ENCODE data around the gene FAH. TPM values are rescaled to one million over a fixed set of nuclear protein-coding genes. Genes with fewer than 3 reads are reported as not detected.

FAH gene
- total and polyA plus RNA-seq, 8 donors, result 7.6 to 40.6 (median 18.9) TPM

GRCh38 chr15:80177156-80177555, 24.4 kb downstream of the FAH start:
- no peaks in the 10 kb centered on the region for H3K27me3 ChIP-seq
- H3K4me3 ChIP-seq, result no peak overlapping the region
- peaks cover 2 to 81% (median 44%) of the 10 kb centered on the region in 4 donors for H3K36me3 ChIP-seq
- no peak overlapping the region for H3K27ac ChIP-seq
- no peak for DNase-seq
- no peaks in the 10 kb centered on the region for H3K9me3 ChIP-seq
- TF ChIP-seq CTCF (IDR thresholded peaks at IDR 0.05) (no peak), POLR2A (IDR thresholded peaks at IDR 0.05) (no peak), EP300 (IDR thresholded peaks at IDR 0.05) (no peak), POLR2AphosphoS5 (IDR thresholded peaks at IDR 0.05) (no peak)
- peaks cover 4 to 31% (median 13%) of the 10 kb centered on the region in 4 donors for H3K4me1 ChIP-seq
- WGBS, 5 donors, result 81 to 93% (median 90%) methylated on average over 2 of the region's 2 CpGs
- intact Hi-C loops (cut with DNase I; ENCODE audit: low total_unique reads), result no loop called here

DNA sequence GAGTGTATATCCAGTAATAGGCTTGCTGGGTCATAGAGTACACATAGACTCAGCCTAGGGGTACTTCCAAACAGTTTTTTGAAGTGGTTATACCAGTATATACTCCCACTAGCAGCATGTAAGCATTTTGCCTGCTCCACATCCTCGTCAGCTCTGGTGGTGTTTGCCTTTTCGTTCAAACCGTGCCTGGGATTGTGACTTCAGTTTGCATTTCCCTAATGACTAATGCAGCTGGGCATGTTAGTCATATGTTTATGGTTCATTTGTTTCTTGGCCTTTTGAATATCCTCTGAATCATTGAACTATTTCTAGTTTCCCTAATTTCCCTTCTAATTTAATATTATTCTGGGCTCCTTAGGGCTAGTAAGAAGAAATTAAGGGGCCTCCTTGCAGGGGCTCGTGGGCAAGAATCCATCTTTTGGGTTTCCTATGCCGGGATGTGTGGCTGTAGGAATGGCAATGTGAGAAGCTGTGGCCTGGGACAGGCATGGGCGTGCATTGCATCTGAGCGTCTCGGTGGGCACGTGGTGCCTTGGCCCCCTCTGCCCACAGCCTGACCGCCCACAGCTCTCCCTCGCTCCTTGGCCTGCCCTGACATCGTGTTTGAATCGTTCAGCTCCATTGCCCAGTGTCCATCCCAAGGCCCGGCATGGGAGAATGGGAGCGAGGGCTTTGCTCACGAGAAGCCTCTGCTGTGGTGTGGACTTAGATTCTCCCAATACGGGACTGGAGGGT, 26.4 kb downstream of the FAH start:
- Histone ChIP-seq H3K27me3 (no peaks in the 10 kb centered on the region), H3K4me1 (peaks cover 4 to 19% (median 12%) of the 10 kb centered on the region in 4 donors), H3K4me3 (no peak overlapping the region), H3K27ac (peak overlapping the region in 4 of 5 donors; percentile 30 to 60 (median 49)), H3K36me3 (peaks cover 4 to 95% (median 55%) of the 10 kb centered on the region in 4 donors), H3K9me3 (no peaks in the 10 kb centered on the region)
- peak in 1 of 2 donors; percentile 34 for DNase-seq
- 82 to 86% (median 83%) methylated on average over 15 to 17 of the region's 17 CpGs for WGBS, 5 donors
- TF ChIP-seq POLR2AphosphoS5 (IDR thresholded peaks at IDR 0.05), result peak in 2 of 3 donors; percentile 53 to 61
- no peak for TF ChIP-seq POLR2A (IDR thresholded peaks at IDR 0.05)
- intact Hi-C loops (cut with DNase I; ENCODE audit: low total_unique reads), result no loop called here

GRCh38 chr15:80179935-80180334, 27.1 kb downstream of the FAH start:
- Histone ChIP-seq H3K4me3 (no peak overlapping the region), H3K27me3 (no peaks in the 10 kb centered on the region), H3K27ac (peak overlapping the region in 2 of 5 donors; percentile 60), H3K4me1 (peaks cover 4 to 16% (median 10%) of the 10 kb centered on the region in 4 donors), H3K36me3 (peaks cover 4 to 95% (median 55%) of the 10 kb centered on the region in 4 donors), H3K9me3 (no peaks in the 10 kb centered on the region)
- intact Hi-C loops (cut with DNase I; ENCODE audit: low total_unique reads), result no loop called here
- TF ChIP-seq POLR2AphosphoS5 (IDR thresholded peaks at IDR 0.05), result no peak
- no peak for TF ChIP-seq CTCF (IDR thresholded peaks at IDR 0.05)
- no peak for TF ChIP-seq EP300 (IDR thresholded peaks at IDR 0.05)
- TF ChIP-seq POLR2A (IDR thresholded peaks at IDR 0.05), result no peak
- no peak for DNase-seq
- 86 to 92% (median 91%) methylated on average over 15 to 16 of the region's 16 CpGs for WGBS, 5 donors

GRCh38 chr15:80180468-80180867, 27.7 kb downstream of the FAH start:
- no peak for TF ChIP-seq POLR2AphosphoS5 (IDR thresholded peaks at IDR 0.05)
- TF ChIP-seq POLR2A (IDR thresholded peaks at IDR 0.05), result no peak
- TF ChIP-seq CTCF (IDR thresholded peaks at IDR 0.05), result no peak
- TF ChIP-seq EP300 (IDR thresholded peaks at IDR 0.05), result no peak
- Histone ChIP-seq H3K4me1 (peaks cover 4 to 16% (median 10%) of the 10 kb centered on the region in 4 donors), H3K4me3 (no peak overlapping the region), H3K36me3 (peaks cover 4 to 95% (median 58%) of the 10 kb centered on the region in 4 donors), H3K27me3 (no peaks in the 10 kb centered on the region), H3K27ac (no peak overlapping the region), H3K9me3 (no peaks in the 10 kb centered on the region)
- intact Hi-C loops (cut with DNase I; ENCODE audit: low total_unique reads), result no loop called here
- DNase-seq, result no peak
- 84 to 89% (median 86%) methylated on average over 7 of the region's 7 CpGs for WGBS, 5 donors

GRCh38 chr15:80180986-80181385, 28.2 kb downstream of the FAH start:
- Histone ChIP-seq H3K4me1 (peaks cover 4 to 16% (median 10%) of the 10 kb centered on the region in 4 donors), H3K4me3 (no peak overlapping the region), H3K36me3 (peaks cover 7 to 96% (median 62%) of the 10 kb centered on the region in 4 donors), H3K27ac (no peak overlapping the region), H3K27me3 (no peaks in the 10 kb centered on the region), H3K9me3 (no peaks in the 10 kb centered on the region)
- no peak for TF ChIP-seq CTCF (IDR thresholded peaks at IDR 0.05)
- TF ChIP-seq POLR2A (IDR thresholded peaks at IDR 0.05), result no peak
- TF ChIP-seq EP300 (IDR thresholded peaks at IDR 0.05), result no peak
- TF ChIP-seq POLR2AphosphoS5 (IDR thresholded peaks at IDR 0.05), result no peak
- no peak for DNase-seq
- WGBS, 5 donors, result 91 to 96% (median 93%) methylated on average over 10 of the region's 10 CpGs
- intact Hi-C loops (cut with DNase I; ENCODE audit: low total_unique reads), result no loop called here
